Kidney (tissue), 14 donors: ENCODE data around the gene DELE1. TPM values are rescaled to one million over a fixed set of nuclear protein-coding genes. Genes with fewer than 3 reads are reported as not detected.

Experiments
- DNase-seq, 5 donors: peaks; one replicate each; pipeline ENCODE4 v3.0.0-alpha.2; 2013 to 2020
- FAIRE-seq: peaks from 2 replicates; lab custom pipeline; 2012; peaks lifted over from hg19 to GRCh38; lab: Jason Lieb, UNC
- H3K27ac ChIP-seq, 2 donors: one replicate each; pipeline ENCODE4 v1.7.0; 2013; ENCODE audit warnings: low read depth in 2 of 2, low read length in 2 of 2, inconsistent platforms in 1 of 2
- H3K27me3 ChIP-seq: one replicate; pipeline ENCODE4 v1.7.1; 2013; ENCODE audit warnings: low read length, inconsistent platforms; ENCODE audit not compliant: control insufficient read depth, insufficient read depth
- H3K36me3 ChIP-seq, 3 donors: one replicate each; pipeline versions ENCODE4 v1.7.0 to v1.7.1; 2013; ENCODE audit warnings: low read length in 3 of 3, control low read depth in 1 of 3, inconsistent platforms in 1 of 3; ENCODE audit not compliant: insufficient read depth in 3 of 3, control insufficient read depth in 2 of 3
- H3K4me1 ChIP-seq, 3 donors: one replicate each; pipeline versions ENCODE4 v1.7.0 to v1.7.1; 2013; ENCODE audit warnings: low read length in 3 of 3, inconsistent platforms in 1 of 3, low read depth in 1 of 3; ENCODE audit not compliant: control insufficient read depth in 2 of 3, insufficient read depth in 2 of 3
- H3K4me3 ChIP-seq, 3 donors: one replicate each; pipeline versions ENCODE4 v1.7.0 to v1.8.1; 2013; ENCODE audit warnings: low read length in 3 of 3, control low read depth in 1 of 3, inconsistent platforms in 1 of 3
- H3K9ac ChIP-seq, 3 donors: one replicate each; pipeline versions ENCODE4 v1.7.0 to v1.7.1; 2013; ENCODE audit warnings: low read length in 3 of 3, control low read depth in 1 of 3, inconsistent platforms in 1 of 3
- H3K9me3 ChIP-seq, 3 donors: one replicate each; pipeline versions ENCODE4 v1.7.0 to v1.7.1; 2013; ENCODE audit warnings: low read length in 3 of 3, control low read depth in 1 of 3, inconsistent platforms in 1 of 3; ENCODE audit not compliant: control insufficient read depth in 2 of 3, insufficient read depth in 1 of 3
- CTCF ChIP-seq: IDR thresholded peaks from 3 replicates; pipeline ENCODE4 v1.5.1; 2012; ENCODE audit warnings: mild to moderate bottlenecking, moderate library complexity, borderline replicate concordance; ENCODE audit not compliant: insufficient read depth; ENCODE audit errors: extremely low read depth
- intact Hi-C: fragments of 100-400 bp; cut with DNase I; formaldehyde crosslinking; loops from one replicate; pipeline ENCODE4 v1.11.1; 2022
- polyA plus RNA-seq: library from polyadenylated mRNA; stranded (reverse); fragments of 350-450 nt; fragmentation: Illumina TruSeq; extraction: RNeasy Lipid Tissue Mini Kit (QIAGEN cat#74804); gene quantifications from one replicate; pipeline ENCODE4 v1.2.3, GENCODE V29; 2014; ENCODE audit warnings: low read depth, low replicate concordance; ENCODE audit not compliant: insufficient read depth
- total RNA-seq: library from RNA; stranded (reverse); fragmentation: NEBNext Ultra II Directional; extraction: Animal tissue kit (Norgen Biotek cat#: 25700); gene quantifications from one replicate; pipeline ENCODE4 v1.2.1, GENCODE V29; 2021
- donor health status: control.
- donor health status: control.
- donor health status: control.
- donor health status: control.
- donor health status: control.
- donor health status: DM: yes; HTN: yes; CAD: no.
- donor health status: Normal renal cell carcinoma (clear cell type).

The DELE1 gene
- total and polyA plus RNA-seq, 2 donors from 2014 or later = 67.7 to 82.3 TPM

- peaks cover 5 to 80% (median 63%) of the 10 kb centered on the region in 3 donors for H3K36me3 ChIP-seq
- intact Hi-C loops = no loop called here
- no peaks in the 10 kb centered on the region for H3K27me3 ChIP-seq
- FAIRE-seq (no peak), DNase-seq (no peak)
- no peaks in the 10 kb centered on the region for H3K4me1 ChIP-seq
- no peak for TF ChIP-seq CTCF
- no peak overlapping the region for H3K9ac ChIP-seq
- H3K4me3 ChIP-seq = no peak overlapping the region
- H3K27ac ChIP-seq = no peak overlapping the region
- H3K9me3 ChIP-seq = no peaks in the 10 kb centered on the region
Measured at GRCh38 chr5:141933151-141933550, 9.5 kb downstream of the DELE1 start.

GRCh38 chr5:141934099-141934844 lies 10.6 kb downstream of the DELE1 start:
- Histone ChIP-seq H3K27me3 (no peaks in the 10 kb centered on the region), H3K27ac (no peak overlapping the region), H3K4me1 (no peaks in the 10 kb centered on the region), H3K36me3 (peaks cover 3 to 75% (median 60%) of the 10 kb centered on the region in 3 donors), H3K9me3 (no peaks in the 10 kb centered on the region), H3K4me3 (no peak overlapping the region), H3K9ac (no peak overlapping the region)
- intact Hi-C loops = no loop called here
- no peak for TF ChIP-seq CTCF
- FAIRE-seq (no peak), DNase-seq (no peak)

- no peaks in the 10 kb centered on the region for H3K4me1 ChIP-seq
- intact Hi-C loops = no loop called here
- peaks cover 3 to 62% (median 56%) of the 10 kb centered on the region in 3 donors for H3K36me3 ChIP-seq
- TF ChIP-seq CTCF = no peak
- H3K9me3 ChIP-seq = no peaks in the 10 kb centered on the region
- H3K27me3 ChIP-seq = no peaks in the 10 kb centered on the region
- FAIRE-seq (no peak), DNase-seq (no peak)
- H3K27ac ChIP-seq = no peak overlapping the region
- H3K9ac ChIP-seq = no peak overlapping the region
- no peak overlapping the region for H3K4me3 ChIP-seq
Measured at GRCh38 chr5:141935538-141935937, 11.9 kb downstream of the DELE1 start.
